GM19239 (cell line): ENCODE data around the gene PARP8.

Source experiments
- DNase-seq: peaks from one replicate; pipeline ENCODE4 v3.0.0; 2011; ENCODE audit warnings: low spot score; ENCODE audit not compliant: insufficient read length
- FAIRE-seq: peaks from 2 replicates; lab custom pipeline; 2011; peaks lifted over from hg19 to GRCh38; lab: Jason Lieb, UNC

The PARP8 gene

DNA sequence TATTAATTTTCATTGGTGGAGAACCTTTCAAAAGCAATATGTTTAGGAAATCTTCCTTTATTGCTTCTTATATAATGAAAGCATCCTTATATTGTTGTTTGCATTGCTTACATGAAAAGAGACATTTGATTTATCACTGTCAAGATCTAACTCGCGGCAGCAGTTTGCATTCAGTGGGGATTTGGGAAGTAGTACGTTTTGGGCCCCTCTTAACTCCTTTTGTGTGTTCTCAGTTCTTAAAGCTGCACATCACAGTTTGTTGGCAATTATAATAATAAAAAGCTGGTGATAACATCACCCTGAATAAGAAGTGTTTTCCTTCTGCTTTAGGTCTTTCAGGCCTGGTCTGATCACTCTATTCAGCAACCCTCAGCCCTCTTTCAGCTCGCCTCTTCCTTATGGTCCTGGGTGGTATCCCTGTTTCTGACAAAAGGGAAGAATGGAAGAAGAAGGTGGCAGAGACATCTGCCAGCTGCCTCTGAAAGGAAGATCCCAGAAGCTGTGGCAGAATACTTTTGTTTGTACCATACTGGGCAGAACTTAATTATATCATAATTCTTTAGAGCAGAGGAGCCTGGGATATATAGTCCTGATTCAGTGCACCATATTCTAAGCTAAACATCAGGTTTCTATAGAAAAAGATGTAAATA lies 53.7 kb downstream of the PARP8 start:
- FAIRE-seq: no peak
- DNase-seq: no peak

DNA sequence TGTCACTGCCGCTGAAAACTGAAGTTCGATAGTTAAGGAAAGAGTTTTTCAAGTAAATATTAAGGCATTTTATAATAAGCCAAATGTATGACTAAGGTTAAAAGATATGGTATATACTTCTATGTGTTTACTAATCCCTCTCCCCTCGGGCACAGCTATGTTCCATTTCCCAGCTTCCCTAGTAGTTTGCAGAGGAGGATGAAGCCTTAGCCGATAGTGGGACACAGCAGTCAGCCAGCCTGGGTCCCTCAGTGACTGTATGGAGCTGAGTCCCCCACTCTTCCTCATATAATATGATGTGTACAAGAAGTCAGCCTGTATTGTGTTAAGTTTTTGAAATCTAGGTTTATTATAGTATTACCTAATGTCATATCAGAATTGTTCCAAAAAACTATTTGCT lies 55.8 kb downstream of the PARP8 start:
- no peak for DNase-seq
- no peak for FAIRE-seq

- DNase-seq (no peak), FAIRE-seq (no peak)
These were observed 57.8 kb downstream of the PARP8 start for GRCh38 chr5:50724262-50724661.

- no peak for DNase-seq
- peak; percentile 33 for FAIRE-seq
These were observed 59.5 kb downstream of the PARP8 start for GRCh38 chr5:50725800-50726474.

DNA sequence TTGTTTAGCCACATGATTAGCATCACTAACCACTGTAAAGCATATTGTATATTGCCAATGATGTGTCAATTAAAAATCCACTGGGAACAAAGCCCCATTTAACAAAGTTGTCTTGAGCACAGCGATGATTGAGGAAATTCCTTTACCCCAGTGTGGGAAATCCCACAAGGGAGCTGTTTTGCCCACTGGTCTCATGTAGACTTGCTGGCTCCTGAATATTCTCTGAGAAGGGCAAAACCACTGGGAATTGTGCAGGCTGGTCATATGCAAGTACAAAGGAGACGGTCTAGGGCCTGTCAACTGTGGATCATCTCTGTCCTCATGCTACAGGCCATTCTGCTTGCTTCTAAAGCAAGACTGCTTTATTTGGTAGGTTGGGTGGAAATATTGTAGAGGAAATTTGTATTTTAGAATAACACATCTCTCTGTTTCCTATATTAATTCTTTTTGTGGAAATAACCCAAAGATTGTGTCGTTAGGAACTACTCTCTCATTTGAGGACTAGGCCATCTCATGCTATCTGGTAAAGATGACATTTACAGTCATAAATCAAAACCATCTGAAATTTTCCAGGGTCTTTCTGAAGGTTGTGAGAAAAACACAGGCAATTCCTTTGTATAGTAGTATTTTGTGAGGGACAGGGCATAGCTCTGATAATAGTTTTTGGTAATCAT lies 60.2 kb downstream of the PARP8 start:
- DNase-seq (no peak), FAIRE-seq (no peak)

DNA sequence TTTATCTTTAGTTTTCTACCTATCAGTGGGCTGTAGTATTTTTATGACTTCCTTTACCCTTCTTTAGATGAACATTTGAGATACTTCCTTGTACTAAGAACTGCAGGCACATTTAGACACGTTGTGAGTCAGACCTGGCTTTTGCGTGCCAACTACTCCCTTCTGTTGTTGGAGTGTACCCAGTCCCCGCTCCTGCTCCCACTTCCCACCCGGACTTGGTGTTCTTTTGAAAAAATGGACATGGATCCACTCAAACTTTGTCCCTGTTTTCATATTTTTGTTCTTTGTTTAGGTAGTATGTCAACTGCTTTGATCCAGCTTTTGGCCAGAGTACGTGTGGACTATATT lies 60.7 kb downstream of the PARP8 start:
- FAIRE-seq (no peak), DNase-seq (no peak)

DNA sequence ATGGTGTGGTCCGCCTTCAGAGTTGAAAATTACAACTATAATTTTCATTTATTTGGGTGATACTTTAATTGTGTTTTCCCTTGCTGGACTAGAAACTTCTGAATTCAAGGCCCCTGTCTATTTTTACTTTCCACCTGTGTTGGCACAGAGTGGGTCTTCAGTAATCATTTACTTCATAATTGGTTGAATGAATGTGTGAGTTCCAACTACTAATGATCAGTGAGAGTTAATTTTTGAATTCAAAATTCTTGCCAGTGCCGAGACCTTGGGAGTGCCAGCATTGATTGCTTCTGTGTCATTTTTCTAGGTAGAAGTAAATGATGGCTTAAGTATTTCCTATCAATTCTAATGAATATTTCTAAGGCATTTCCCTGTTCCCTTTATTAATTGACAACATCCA lies 61.4 kb downstream of the PARP8 start:
- DNase-seq (no peak), FAIRE-seq (no peak)

DNA sequence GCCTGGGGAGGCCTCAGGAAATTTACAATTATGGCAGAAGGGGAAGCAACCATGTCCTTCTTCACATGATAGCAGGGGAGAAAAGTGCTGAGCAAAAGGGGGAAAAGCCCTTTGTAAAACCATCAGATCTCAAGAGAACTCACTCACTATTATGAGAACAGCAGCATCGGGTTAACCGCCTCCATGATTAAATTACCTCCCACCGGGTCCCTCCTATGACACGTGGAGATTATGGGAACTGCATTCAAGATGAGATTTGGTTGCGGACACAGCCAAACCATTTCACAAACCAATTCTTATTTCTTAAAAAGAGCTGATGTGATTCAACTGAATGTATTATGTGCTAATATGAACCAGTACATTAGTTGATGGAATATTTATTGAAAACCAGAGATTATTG lies 63.9 kb downstream of the PARP8 start:
- DNase-seq (no peak), FAIRE-seq (no peak)

DNA sequence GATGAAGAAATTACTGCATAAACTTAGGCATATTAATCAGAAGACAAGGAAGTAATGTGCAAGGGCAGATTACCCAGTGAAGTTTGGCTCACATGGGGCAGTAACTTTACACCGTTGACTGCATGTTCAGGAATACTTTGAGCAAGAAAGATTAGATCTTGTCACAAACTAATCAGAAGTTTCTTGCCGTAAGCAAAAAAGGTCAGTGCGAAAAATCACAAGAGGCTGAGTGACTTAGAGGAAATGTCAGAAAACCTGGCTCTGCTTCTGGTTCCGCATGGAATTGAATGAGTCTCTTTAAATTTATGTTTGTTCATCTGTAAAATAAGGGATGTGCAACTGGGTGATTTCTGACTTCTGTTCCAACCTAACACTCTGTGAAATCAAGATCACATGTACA lies 64.4 kb downstream of the PARP8 start:
- no peak for FAIRE-seq

GRCh38 chr5:50733741-50734140 lies 67.3 kb downstream of the PARP8 start:
- DNase-seq (no peak), FAIRE-seq (no peak)

More for the DNA sequence above, 64.4 kb downstream of the PARP8 start:
- DNase-seq: no peak

- FAIRE-seq (no peak), DNase-seq (no peak)
These were observed 72.4 kb downstream of the PARP8 start for GRCh38 chr5:50738864-50739263.

DNA sequence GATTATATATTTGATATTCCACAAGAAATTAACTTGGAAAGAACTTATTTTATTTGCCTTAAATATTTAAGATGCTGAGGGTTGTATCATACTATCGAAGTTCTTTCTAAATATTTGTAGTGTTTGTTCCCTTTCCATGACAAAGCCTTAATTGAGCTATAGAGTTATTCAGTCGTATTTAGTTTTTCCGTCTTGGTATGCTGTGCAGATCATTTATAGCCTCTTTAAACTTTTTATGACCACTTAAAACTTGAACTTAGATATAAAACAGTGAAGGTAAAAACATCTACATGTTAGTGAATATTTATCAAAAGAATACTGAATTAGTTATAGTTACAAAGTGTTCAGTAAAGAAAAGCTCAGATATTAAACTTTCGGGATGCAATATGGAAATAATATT lies 74.4 kb downstream of the PARP8 start:
- DNase-seq: no peak
- no peak for FAIRE-seq

DNA sequence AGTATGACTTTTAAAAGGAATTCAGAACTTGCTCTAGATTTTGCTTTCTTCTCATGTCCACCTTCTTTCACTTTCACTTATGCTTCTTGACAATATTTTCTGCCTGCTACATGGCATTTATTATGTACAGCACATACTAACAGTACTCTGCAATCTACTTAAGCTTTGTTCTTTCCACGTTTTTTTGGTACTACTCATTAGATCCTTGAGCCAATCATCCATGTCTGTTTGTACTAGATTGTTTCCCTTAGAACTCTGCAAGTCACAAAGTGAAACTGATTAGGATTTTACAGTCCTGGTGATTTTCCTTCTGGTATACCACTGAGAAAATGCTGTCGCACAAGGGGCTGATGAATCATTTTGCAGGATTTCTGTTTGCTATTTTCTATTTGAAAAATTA lies 78.3 kb downstream of the PARP8 start:
- peak; percentile 7 for DNase-seq
- peak; percentile 86 for FAIRE-seq

DNA sequence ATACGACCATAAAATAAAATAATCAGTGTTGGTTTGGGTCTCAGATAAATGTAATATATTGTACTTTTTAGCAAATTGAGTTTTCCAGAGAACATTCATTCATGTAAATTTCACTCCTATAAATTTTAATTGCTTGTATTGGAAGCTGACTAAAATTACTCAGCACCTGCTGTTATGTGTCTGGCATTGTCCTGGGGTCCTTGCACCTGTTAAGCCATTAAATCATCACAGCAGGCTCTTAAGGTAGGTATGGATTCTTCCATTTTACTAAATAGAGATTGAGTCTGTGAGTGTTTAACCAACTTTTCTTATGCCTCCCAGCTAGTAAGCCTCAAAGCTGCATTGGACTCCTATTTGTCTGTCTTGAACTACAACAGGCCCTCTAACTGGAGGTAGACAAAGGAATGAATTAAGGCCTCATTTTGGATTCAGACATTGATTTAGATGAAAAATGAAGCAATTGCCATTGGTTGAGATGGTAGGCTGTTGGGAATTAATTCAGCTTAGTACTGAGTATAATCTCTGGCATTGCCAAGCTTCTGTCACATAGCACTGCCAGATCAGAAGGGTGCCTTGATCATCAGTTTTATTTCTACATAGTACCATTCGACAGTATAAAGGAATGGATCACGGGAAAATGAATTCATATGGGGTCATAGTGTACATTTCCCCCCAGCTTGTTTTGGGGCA lies 78.9 kb downstream of the PARP8 start:
- no peak for DNase-seq
- peak; percentile 63 for FAIRE-seq

DNA sequence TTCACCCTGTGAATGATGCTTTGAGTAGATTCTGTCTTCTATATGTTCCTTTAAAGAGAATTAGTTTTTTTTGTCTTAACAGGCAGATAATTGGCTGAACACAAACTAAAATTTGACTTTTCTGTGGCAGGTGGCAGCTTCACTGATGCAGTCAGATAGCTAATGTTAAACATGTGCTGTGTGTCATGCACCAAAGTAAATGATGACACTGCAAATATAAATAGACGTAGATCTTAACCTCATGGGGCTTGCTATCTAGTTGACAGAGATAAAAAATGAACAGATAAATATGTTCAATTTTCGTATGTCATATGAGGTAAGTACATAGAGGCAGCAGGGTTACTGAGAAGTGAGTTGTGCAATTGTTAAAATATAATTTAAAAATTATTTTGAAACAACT lies 82.7 kb downstream of the PARP8 start:
- FAIRE-seq: no peak
- DNase-seq: no peak

- DNase-seq (no peak), FAIRE-seq (no peak)
These were observed 83.4 kb downstream of the PARP8 start for GRCh38 chr5:50749873-50750272.

DNA sequence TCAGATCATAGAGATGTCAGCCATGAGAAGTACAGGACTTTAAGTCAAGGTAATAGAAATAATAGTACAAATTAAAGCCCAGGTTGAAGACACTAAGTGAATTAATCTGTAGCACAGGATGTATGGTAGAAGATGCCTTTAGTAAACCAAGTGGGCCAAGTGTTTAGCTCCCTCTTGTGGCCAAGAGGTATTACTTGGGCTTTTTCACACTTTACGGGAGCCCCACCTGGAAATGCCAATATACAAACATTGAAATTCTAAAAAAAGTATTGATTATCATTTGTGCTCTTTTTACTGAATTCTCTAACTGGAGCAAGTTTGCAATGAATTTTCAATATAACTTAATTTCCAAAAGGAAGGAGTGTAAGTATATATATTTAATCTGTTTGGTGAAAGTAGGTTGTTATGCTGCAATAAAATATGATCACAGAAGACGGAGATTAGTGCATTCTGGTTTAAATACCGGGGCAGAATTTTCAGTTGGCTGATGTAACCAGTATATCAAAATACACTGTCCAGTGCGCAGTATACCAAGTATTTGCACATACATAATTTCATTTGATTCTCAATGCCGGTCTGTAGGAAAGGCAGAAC lies 84.7 kb downstream of the PARP8 start:
- FAIRE-seq: peak; percentile 84
- peak; percentile 13 for DNase-seq

DNA sequence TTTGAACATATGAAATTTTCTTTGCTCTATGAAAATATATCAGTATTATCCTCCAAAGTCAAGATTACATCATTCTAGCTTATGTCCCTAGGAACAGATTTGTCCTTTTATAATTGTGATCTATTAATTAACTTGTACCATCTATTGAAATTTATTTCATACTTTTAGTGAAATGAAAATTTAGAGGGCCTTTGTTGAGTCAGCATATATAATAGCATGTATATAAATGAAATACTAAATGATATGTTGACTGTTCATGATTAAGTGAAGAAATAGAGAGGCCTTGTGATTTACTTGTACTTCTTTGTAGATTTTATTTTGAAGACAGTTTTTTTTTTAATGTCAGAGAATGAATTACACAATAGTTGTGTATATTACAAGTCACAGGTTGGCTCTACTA lies 86.4 kb downstream of the PARP8 start:
- FAIRE-seq: no peak

DNA sequence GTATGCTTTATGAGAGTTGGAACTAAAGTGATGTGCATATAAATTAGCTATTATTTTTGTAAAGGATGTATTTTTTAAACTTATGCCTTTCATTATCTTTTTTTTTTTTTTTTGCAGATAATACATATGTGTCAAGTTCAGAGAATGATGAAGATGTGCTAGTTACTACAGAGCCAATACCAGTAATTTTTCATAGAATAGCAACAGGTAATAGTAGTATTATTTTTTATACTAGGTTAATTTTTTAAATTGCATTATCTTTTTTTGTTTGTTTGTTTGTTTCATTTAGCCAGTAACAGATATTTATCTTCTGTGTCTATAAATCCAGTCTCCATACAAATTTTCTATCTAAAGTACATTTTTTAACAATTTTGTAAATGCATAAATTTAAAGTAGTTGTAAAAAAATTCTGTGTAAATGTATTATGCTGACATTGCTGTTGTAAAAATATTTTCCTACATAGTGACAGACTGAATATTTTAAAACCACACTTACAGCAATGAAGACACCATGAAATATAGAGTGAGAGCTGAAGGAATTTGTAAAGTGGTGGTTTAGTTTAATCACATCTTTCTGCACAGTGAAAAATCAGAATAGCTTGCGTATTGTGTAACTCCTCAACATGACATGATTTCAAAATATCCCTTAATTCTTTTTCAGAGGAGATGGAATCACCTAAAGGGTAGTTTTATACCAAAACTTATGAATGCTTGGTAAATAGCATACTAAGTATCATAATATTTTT lies 93.3 kb downstream of the PARP8 start:
- DNase-seq (no peak), FAIRE-seq (no peak)

More for the DNA sequence above, 86.4 kb downstream of the PARP8 start:
- no peak for DNase-seq

GRCh38 chr5:50763351-50763750 lies 96.9 kb downstream of the PARP8 start:
- FAIRE-seq: no peak
- DNase-seq: no peak
